Urinary bladder (tissue), 4 donors: ENCODE measurements around the gene ANGPTL4. TPM values are rescaled to one million over a fixed set of nuclear protein-coding genes. Genes with fewer than 3 reads are reported as not detected.
"Not testable (repeated sequence)": the region's sequence is repeated elsewhere in the genome, so short reads cannot be mapped to it uniquely, and the experiment has no call there.

Experiments used
- DNase-seq: peaks from one replicate; pipeline ENCODE4 v3.0.0-alpha.2; 2015; ENCODE audit errors: extremely low spot score
- H3K27ac ChIP-seq: one replicate; pipeline ENCODE4 v1.5.1; 2013; ENCODE audit warnings: low read depth, mild to moderate bottlenecking, moderate library complexity
- H3K36me3 ChIP-seq: one replicate; pipeline ENCODE4 v1.6.1; 2013; ENCODE audit warnings: mild to moderate bottlenecking, moderate library complexity; ENCODE audit not compliant: insufficient read depth
- H3K4me1 ChIP-seq: one replicate; pipeline ENCODE4 v1.6.1; 2013; ENCODE audit warnings: mild to moderate bottlenecking, moderate library complexity; ENCODE audit not compliant: insufficient read depth
- H3K4me3 ChIP-seq: one replicate; pipeline ENCODE4 v1.5.1; 2013; ENCODE audit warnings: low read depth, low read length
- WGBS: extraction: QIAGEN DNeasy Blood & Tissue Kit; methylation state at CpG from one replicate; pipeline ENCODE4 v1.1.7; 2013; 5-methylcytosine and 5-hydroxymethylcytosine counted together
- polyA plus RNA-seq: library from polyadenylated mRNA; stranded (reverse); fragments of 200-250 nt; gene quantifications from one replicate; pipeline ENCODE4 v1.2.3, GENCODE V29; 2013
- total RNA-seq: library from RNA; depleted of rRNA; stranded (reverse); fragments of >200 nt; gene quantifications from one replicate; pipeline ENCODE4 v1.2.3, GENCODE V29; 2014
- donor health status: healthy with polysubstance abuse.
- donor health status: healthy.

ANGPTL4 gene
- total and polyA plus RNA-seq, 2 donors = 1.3 to 14.6 TPM

DNA sequence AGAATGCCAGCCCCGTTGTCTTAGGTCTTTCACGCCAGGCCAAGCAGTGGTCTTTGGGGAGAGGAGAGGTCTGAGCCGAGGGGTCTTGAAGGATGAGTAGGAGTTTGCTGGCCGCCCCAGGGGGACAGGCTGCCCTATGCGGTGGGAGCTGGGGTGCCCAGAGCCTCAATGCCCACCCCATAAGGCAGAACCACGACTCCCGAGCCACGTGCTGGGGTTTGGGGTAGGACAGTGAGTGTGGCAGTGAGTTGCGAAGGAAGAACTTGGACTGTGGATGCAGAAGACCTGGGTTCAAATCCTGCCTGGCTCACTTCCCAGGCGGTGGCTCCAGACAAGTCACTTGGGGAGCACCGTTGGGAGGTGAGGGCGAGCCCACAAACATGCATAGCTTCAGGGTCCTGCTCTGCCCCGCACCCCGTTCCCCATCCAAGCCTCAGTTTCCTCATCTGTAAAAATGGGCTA lies 31.7 kb downstream of the ANGPTL4 start:
- 94% methylated on average over 14 of the region's 14 CpGs for WGBS
- Histone ChIP-seq H3K4me1 (no peaks in the 10 kb centered on the region), H3K36me3 (no peaks in the 10 kb centered on the region), H3K4me3 (no peak overlapping the region), H3K27ac (no peak overlapping the region)
- no peak for DNase-seq

DNA sequence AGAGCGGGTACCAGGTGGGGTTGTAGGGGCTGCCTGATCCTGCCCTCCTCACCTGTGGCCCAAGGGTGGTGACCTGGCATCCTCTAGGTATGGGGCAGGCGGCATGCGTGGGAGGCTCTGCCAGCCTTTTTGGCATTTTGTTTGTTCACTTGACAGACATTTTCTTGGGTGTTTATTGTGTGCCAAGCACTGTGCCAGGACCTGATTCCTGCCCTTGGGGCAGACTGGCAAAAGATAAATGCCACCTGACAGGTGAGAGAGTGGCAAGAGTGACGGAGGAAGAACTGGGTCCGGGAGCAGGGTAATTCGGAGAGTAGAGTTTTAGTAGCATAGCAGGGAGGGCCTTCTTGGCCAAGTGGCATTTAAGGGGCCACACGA lies 32.2 kb downstream of the ANGPTL4 start:
- WGBS = 92% methylated on average over 7 of the region's 7 CpGs
- Histone ChIP-seq H3K36me3 (no peaks in the 10 kb centered on the region), H3K4me3 (no peak overlapping the region), H3K27ac (no peak overlapping the region), H3K4me1 (no peaks in the 10 kb centered on the region)
- no peak for DNase-seq

DNA sequence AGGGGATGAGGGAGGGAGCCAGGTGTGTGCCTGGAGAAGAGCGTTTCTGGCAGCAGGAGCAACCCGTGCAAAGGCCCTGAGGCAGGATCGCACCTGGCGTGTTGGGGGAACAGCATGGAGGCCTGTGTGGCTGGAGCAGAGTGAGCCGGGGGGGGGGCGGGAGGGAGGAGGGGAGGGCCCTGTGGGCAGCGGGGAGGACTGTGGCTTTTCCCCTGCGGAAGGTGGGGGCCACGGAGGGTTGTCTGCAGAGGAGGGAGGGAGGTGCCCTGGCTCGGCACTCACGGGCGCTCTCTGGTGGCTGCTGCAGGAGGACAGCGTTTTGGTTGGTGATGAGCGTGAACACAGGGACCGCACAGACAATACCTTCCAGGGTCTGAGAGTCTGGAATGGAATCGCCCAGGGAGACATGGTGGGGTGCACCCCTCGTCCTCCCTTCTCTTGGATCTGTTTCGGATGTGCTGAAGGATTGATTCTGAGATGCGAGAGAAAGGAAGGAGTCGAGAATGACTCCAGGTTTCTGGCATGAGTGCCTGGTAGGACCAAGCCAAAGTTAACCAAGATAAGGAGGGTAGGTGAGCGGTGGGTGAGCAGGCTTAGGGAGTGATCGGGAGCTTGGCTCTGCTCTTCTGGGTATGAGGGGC lies 32.7 kb downstream of the ANGPTL4 start:
- DNase-seq = no peak
- WGBS = 61% methylated on average over 22 of the region's 22 CpGs
- Histone ChIP-seq H3K4me3 (no peak overlapping the region), H3K4me1 (no peaks in the 10 kb centered on the region), H3K36me3 (no peaks in the 10 kb centered on the region), H3K27ac (no peak overlapping the region)

DNA sequence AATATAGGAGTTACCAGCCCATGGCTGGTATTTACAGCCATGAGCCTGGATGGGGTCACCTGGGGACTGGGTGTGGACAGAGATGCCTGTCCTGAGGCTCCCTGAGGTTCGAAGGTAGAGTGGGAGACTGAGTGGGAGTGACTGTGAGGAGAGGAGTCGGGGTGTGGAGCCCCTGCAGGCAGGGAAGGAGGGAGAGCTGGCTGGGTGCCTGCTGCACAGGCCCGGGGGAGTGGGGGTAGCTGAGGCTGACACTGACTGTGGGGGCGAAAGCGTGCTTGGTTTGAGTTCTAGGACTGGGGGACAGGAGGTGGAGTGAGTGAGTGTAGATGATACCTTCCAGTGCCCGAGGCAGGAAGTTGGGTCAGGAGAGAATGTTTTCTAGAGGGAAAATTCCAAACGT lies 33.3 kb downstream of the ANGPTL4 start:
- no peaks in the 10 kb centered on the region for H3K4me1 ChIP-seq
- DNase-seq = no peak
- WGBS = 47% methylated on average over 7 of the region's 7 CpGs
- H3K27ac ChIP-seq = no peak overlapping the region
- H3K4me3 ChIP-seq = no peak overlapping the region
- peaks cover 5% of the 10 kb centered on the region for H3K36me3 ChIP-seq

DNA sequence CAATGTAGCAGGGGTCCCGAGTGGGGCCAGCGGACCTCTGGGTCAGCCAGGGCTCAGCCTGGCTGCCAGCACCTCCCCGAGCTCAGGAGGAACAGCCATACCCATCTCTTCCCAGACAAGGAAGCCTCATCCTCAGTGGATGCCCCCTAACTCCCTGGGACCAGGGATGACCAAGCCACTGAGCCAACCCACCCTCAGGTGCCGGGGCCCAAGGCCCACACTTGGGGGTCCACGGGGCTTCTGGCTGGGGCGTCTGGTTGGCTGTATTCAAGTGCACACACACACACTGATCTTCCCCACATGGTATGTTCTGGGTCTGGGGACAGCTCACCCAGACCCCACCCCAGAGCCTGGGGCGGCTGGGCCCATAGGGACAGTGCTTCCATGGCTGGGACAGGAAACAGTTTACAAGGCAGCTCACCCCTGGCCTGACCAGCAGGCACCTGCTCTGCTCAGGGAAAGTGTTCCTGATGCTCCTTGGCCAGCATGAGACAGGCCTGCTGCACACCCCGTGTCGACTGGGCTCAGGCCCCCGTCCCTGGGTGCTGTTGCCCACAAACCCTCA lies 33.9 kb downstream of the ANGPTL4 start:
- Histone ChIP-seq H3K36me3 (peaks cover 5% of the 10 kb centered on the region), H3K4me3 (no peak overlapping the region), H3K4me1 (no peaks in the 10 kb centered on the region), H3K27ac (no peak overlapping the region)
- whole genome bisulfite sequencing = 80% methylated on average over 10 of the region's 10 CpGs
- DNase-seq = no peak

DNA sequence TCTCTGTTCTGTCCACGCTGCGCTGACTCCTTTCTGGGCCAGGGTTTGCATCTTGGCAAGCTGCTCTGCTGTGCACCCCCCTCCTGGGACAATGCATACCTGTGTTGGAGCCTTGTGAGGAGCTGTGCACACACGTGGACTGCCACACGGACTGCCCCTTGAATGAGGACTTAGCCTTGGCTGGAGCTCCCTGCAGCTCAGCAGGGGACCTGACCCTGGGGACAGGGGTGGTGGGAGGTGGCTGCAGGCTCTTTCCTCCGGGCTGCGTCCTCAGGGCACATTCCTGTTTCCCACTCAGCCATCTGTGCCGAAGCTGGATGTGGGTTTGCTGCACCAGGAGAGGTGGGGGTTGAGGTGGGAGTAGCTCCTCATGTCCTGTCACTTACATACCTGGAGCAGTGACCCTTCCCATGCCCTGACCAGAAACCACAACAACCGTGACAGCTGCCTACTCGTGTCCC lies 34.4 kb downstream of the ANGPTL4 start:
- DNase-seq = no peak
- H3K27ac ChIP-seq = no peak overlapping the region
- H3K36me3 ChIP-seq = peaks cover 5% of the 10 kb centered on the region
- 72% methylated on average over 9 of the region's 9 CpGs for WGBS
- H3K4me1 ChIP-seq = no peaks in the 10 kb centered on the region
- H3K4me3 ChIP-seq = no peak overlapping the region

DNA sequence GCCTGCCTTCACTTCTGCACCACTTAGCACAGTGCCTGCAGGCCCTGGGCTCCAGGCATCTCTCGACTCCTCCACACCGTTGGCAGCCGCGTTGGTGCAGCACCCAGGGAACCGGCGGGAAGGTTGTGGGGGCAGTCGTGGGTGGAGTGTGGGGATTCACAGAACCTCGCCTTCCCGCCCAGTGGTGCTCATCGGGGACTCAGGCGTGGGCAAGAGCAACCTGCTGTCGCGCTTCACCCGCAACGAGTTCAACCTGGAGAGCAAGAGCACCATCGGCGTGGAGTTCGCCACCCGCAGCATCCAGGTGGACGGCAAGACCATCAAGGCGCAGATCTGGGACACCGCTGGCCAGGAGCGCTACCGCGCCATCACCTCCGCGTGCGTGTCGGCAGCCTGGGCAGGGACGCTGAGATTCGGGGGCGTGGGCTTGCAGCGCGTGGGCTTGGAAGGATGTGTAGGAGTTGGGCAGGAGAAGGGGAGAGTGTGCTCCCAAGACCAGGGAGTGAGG lies 35.8 kb downstream of the ANGPTL4 start:
- DNase-seq = no peak
- peaks cover 7% of the 10 kb centered on the region for H3K36me3 ChIP-seq
- 95% methylated on average over 34 of the region's 34 CpGs for WGBS
- no peaks in the 10 kb centered on the region for H3K4me1 ChIP-seq
- H3K27ac ChIP-seq = no peak overlapping the region
- H3K4me3 ChIP-seq = no peak overlapping the region

DNA sequence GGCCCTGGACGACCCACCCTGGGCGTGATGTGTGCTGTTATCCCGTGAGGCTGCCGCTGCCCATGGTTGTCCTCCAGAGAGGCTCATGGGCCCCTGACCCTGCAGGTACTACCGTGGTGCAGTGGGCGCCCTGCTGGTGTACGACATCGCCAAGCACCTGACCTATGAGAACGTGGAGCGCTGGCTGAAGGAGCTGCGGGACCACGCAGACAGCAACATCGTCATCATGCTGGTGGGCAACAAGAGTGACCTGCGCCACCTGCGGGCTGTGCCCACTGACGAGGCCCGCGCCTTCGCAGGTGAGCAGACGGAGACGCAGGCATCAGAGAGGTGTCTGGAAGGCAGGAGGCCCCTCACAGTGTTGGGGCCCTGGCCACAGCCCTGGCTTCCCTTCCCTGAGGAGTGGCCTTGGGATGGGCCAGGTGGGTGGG lies 38.0 kb downstream of the ANGPTL4 start:
- WGBS = 95% methylated on average over 21 of the region's 21 CpGs
- no peaks in the 10 kb centered on the region for H3K4me1 ChIP-seq
- no peak for DNase-seq
- H3K4me3 ChIP-seq = no peak overlapping the region
- H3K36me3 ChIP-seq = peaks cover 7% of the 10 kb centered on the region
- no peak overlapping the region for H3K27ac ChIP-seq

DNA sequence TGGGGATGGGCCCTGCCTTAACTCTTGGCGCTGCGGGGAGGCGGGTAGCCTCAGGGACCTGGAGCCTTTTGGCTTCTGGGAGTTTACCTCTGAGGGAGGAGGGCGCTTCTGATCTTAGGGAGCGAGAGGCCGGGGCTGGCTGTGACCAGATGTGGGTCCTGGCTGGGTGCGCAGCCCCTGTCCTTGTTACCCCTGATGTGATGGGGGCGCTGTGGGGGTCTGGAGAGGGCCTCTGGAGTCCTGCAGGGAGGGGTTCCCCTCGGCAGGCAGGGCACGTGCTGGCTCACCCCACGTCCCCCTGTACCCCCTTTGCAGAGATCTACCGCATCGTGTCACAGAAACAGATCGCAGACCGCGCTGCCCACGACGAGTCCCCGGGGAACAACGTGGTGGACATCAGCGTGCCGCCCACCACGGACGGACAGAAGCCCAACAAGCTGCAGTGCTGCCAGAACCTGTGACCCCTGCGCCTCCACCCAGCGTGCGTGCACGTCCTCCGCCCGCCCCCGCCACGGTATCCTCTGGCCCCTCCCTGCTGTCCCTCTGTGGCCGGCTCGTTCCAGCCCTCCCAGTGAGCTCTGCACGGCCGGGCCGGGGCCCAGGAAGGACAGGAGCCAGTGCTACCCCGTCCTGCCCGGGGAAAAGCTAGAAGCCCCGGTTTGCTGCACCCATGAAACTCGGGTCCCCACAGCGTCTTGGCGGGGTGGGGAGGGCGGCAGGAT lies 39.3 kb downstream of the ANGPTL4 start:
- Histone ChIP-seq H3K27ac (no peak overlapping the region), H3K4me3 (no peak overlapping the region), H3K4me1 (no peaks in the 10 kb centered on the region), H3K36me3 (peaks cover 7% of the 10 kb centered on the region)
- WGBS = 83% methylated on average over 44 of the region's 44 CpGs
- no peak for DNase-seq

DNA sequence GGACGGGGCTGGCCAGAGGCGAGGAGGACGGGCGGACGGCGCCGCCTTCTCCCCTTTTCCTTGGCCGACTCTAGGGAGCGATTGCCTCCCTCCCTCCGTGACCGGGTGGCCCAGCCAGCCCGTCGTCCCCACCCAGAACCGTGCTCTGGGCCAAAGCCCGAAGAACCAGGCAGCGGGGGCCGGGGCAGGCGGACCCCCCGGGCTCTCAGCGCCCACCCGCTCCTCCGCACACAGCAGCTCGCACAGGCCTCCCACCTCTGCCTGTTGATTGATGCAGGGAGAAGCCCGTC lies 39.8 kb downstream of the ANGPTL4 start:
- peaks cover 7% of the 10 kb centered on the region for H3K36me3 ChIP-seq

DNA sequence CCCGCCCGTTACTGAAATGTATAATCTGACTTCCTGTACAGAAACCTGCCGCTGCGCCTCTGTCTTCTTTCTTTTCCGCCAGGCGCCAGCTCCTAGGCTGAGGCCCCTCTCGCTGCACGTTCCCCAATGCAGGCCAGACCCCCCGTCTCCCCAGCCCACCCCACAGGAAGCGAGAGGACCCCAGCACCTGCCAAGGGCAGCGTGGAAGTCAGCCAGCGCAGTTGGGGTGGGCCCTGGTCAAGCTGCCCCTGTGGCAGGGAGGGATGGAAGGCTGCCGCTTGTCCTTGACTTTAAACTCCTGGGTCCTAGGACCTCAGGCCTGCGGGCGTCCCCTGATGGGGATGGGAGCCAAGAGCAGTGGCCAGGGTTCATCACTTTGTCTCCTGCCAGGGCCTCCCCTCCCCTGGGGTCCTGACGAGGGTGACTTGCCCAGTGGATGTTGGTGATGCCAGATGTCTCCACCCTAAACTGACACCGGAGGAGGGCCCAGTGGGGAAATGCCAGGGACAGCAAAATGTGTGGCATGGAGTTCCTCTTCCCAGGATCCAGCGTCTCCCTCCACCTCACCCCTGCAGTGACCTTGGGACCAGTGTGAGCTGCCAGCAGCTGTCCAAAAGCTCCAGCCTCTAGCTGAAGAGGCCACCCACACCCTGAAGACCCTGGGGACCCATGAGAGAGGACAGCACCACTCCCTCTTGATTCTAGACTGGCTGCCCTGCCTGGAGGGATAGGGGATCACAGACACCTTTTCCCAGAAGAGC lies 40.6 kb downstream of the ANGPTL4 start:
- no peak for DNase-seq
- 80% methylated on average over 18 of the region's 18 CpGs for WGBS
- Histone ChIP-seq H3K4me3 (no peak overlapping the region), H3K4me1 (no peaks in the 10 kb centered on the region), H3K36me3 (peaks cover 7% of the 10 kb centered on the region), H3K27ac (no peak overlapping the region)

More for the DNA sequence above, 39.8 kb downstream of the ANGPTL4 start:
- no peak for DNase-seq
- Histone ChIP-seq H3K4me3 (no peak overlapping the region), H3K27ac (no peak overlapping the region), H3K4me1 (no peaks in the 10 kb centered on the region)
- 85% methylated on average over 24 of the region's 24 CpGs for WGBS

DNA sequence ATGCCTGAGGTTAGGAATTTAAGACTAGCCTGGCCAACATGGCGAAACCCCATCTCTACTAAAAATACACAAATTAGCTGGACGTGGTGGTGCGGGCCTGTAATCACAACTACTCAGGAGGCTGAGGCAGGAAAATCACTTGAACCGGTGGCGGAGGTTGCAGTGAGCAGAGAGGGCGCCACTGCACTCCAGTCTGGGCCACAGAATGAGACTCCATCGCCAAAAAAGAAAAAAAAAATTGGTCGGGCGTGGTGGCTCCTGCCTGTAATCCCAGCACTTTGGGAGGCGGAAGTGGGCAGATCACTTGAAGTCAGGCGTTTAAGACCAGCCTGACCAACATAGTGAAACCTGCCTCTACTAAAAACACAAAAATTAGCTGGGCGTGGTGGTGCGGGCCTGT lies 46.8 kb downstream of the ANGPTL4 start:
- not testable (repeated sequence) for H3K27ac ChIP-seq, H3K4me3 ChIP-seq, H3K4me1 ChIP-seq, H3K36me3 ChIP-seq, DNase-seq
- WGBS = 89% methylated on average over 13 of the region's 13 CpGs

DNA sequence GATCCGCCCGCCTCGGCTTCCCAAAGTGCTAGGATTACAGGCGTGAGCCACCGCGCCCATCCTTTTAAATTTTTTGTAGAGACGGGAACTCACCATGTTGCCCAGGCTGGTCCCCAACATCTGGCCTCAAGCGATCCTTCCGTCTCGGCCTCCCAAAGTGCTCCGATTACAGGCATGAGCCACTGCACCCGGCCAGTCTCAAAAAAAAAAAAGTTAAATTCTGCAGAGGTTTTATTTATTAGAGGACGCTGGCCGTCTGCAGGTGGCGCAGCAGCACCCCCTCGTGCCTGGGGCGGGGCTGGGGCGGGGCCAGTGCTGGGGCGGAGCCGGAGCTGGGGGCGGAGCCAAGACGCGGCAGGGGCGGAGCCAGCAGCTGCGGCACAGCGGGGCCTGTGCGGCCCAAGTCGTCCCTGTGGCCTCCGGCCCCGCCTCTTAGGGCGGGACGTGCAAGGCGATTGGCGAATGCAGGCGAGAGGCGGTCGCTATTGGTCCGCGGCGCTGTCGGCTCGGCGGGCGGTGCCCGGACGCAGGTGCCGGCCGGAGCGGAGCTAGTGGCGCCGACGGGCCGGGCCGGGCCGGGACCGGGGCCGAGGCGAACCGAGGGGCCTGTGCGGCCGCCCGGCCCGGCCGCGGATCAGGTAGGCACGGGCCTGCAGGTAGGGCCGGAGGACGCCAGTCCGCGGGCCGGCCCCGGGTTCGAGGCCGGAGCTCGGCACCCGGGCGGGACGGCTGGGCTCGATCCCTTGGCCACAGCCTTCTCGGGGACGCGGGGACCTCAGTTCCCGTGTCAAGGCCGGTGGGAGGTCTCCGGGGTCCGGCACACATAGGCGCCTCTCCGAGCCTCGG lies 49.1 kb downstream of the ANGPTL4 start, which contains the start of gene MARCHF2:
MARCHF2 (plus strand) TSS at position 523 of the 846 bp plus-strand sequence. CDS start 8,536 bp downstream, outside the sequence.
- Histone ChIP-seq H3K36me3 (no peaks in the 10 kb centered on the region), H3K27ac (no peak within 1 kb of the TSS), H3K4me1 (no peaks in the 10 kb centered on the region), H3K4me3 (peak within 1 kb of the TSS; percentile 85)
- WGBS = 5% methylated on average over 89 of the region's 89 CpGs
- DNase-seq = peak; percentile 81
